Lung microvascular endothelial cell (primary cell): ENCODE data around the gene OGDH. TPM values are rescaled to one million over a fixed set of nuclear protein-coding genes. Genes with fewer than 3 reads are reported as not detected.
A peak's percentile ranks its signal among the peaks of the same experiment; 100 is the strongest.
"Not testable (repeated sequence)": the region's sequence is repeated elsewhere in the genome, so short reads cannot be mapped to it uniquely, and the experiment has no call there.

Experiments used
- DNase-seq, 2 donors: peaks; one replicate each; pipeline versions ENCODE4 v3.0.0 to v3.0.0-alpha.2; 2010; ENCODE audit warnings: low read depth in 2 of 2
- total RNA-seq: library from RNA; depleted of rRNA; stranded (reverse); fragments of >200 nt; gene quantifications from 2 replicates; pipeline ENCODE4 v1.2.1, GENCODE V29; 2014

The OGDH gene
- total RNA-seq, result 28.1 and 39.9 TPM in 2 replicates

DNA sequence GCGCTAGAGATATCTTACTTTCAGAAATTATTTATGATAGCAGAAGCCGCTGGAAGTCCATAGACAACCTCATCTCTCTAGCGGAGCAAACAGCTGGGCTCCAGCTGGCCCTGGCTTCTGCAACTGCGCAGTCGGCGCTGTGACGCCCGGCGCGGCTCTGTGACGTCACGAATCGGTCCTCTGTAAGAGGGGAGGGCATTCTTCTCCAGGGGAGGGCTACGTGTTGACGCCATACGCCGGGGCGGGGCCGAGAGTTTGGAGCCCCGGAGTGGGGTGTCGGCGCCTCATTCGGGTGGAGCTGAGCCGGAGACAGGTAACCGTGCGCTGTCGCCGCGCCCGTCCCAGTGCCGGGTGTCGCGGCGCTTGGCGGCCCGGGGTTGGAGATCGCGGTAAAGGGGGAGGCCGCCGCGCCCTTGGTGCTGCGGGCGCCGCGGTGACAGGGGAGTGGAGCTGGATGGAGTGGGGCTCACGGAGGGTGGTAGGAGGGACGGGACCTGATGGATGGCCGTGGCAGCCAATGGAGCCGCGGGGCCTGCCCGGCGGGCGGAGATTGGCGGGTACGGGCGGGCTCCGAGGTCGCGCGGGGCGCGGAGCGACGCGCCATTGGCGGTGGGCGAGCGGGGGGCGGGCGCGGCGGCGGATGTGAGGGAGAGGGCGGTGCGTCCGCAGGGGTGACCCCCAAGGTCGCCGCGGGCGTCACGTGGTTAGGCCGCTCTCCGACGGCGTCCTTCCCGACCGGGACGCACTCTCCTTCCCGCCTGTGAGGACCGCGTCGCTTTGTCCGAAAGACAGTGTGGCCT, at the start of gene OGDH:
Gene OGDH, plus strand, starts transcription at position 287 of the 800 bp plus-strand sequence. CDS start 17,717 bp downstream, outside the sequence.
- DNase-seq, result peak; percentile 99

- DNase-seq, result no peak
These were observed 48.9 kb upstream of the OGDH start for GRCh38 chr7:44557485-44557884.

GRCh38 chr7:44559485-44559884, 46.9 kb upstream of the OGDH start:
- no peak for DNase-seq

GRCh38 chr7:44561481-44561880, 44.9 kb upstream of the OGDH start:
- no peak for DNase-seq

DNA sequence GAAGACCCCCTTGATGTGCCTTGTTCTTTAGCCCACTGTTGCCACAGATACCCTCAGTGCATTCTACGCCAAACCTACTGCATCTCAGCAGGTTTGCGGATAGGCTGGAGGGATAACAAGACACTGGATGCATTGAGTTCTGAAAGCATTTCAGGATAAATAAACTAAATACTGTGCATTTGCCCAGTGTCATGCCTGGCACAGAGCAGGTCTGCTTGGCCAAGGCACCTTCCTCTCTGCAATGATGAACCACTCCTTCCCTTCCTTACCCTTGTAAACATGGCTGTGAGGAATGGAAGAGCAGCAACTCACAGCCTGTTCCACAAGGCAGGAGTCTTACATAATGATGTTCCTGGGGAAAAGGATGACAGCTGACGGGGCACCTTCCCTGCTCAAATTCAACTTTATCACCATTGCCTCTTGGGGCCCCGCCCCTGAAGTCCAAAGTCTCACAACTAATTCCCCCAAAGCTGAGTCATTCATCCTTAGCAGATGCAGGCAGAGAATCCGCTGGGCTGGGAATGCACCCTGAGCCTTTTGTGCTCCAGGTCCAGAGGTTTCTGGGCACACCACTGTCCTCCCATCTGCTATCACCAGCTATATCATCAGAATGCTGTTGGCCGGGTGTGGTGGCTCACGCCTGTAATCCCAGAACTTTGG, 44.3 kb upstream of the OGDH start:
- DNase-seq, result peak in 1 of 2 donors; percentile 47

- not testable (repeated sequence) for DNase-seq
These were observed 43.8 kb upstream of the OGDH start for GRCh38 chr7:44562622-44562962.

DNA sequence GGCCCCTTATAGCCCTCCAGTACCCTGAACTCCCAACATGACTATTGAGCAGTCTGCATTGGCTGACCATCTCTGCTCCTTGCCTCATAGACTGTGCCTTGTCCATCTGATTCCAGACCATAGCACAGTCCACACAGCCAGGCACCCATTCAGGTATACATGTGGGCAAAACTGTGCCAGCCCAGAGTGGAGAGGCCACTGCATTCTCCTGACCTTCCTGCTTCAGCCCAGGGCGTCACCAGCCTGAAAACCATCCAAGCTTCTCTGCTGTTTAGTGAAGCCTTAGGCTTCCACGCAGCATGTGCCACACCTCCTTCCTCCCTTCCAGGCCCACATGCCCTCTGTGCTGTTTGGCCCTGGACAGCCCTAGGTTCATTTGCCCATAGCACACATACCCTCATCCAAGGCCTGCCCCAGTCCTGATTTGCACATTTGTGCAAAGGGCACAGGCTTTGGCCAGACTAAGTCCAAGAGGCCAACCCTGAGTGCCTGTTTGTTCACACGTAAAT, 43.2 kb upstream of the OGDH start:
- DNase-seq, result no peak

DNA sequence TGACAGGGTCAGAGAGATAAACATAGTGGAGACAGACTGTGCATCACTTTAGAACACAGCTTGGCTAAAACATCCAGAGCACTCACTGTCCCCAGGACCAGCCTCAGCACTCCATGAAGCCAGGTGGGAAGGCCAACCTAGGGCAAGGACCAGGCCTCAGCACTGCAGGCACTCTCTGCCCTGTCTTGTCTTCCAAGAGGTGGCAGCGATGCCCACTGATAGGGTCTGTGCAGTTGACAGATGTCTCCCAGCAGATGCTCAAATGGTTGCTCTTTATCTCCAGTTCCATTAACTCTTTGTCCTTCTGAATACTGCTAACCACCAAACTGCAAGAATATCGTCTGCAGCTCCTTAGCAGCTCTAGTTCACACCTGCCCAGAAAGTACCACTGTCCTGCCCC, 41.8 kb upstream of the OGDH start:
- no peak for DNase-seq

DNA sequence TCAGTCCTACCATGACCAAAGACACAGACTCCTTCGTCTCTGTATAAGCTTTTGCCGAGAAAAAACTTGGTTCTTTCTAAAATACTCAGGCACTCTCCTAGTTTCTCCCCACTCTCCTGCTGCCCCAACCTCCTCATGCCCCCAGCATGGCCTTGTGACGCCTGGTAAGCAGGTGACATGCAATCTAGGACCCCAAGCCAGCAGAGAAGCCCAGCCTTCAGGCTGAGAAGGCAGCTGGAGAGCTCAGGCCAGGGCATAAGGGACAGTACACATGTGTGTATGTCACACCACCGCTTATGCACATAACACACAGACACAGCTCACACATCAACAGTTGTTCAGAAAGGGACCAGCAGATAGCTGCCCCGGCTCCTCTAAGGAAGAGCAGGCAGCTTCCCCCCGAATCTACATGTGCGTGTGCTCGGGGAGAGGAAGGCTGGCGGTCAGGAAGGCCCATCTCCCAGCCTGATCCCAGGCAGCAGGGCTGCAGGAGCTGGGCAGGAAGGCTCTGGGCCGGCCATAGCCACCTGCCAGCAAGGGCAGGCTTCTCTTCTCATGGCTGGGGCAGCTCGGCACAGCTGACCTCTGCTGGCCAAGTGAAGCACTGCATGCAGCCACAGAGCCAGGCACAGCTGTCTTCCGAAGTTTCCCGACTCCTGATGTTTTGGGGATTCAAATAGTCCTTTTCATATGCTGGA, 41.2 kb upstream of the OGDH start:
- peak; percentile 71 to 79 for DNase-seq

DNA sequence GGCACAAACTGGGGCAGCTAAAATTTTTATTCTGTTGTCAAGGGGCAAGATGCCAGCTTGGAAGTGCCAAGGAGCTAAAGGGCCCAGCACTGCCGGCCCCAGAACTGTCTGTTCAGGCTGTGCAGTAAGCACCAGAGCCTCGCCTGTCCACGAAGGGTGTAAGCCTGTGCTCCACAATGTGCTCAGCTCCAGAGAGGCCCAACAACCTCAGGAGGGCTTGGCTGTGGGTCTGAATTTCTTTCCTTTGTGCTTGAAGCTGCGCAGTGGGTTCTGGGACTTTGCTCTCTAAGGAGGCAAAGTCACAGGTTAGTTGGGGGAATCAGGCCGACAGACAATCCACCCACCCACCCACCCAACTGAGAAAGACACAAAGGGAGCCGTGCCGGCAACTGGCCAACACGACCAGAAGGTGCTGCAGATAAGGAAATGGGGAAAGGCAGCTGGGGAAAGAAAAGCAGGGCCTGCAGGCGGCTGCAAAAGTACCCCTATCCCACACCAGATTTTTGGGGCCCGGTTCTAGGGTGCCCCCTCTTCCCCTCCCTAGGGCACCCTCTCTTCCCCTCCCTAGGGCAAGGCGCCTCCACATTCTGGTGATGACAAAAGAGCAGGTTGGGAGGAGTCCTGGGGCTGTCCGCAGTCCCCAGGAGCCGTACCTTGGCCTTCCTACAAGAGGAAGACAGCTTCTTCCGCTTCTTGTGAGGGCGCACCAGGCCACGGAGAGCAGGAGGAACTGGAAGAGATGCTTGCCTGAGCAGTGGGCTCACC, 40.5 kb upstream of the OGDH start:
- DNase-seq, result no peak

- DNase-seq, result no peak
These were observed 39.7 kb upstream of the OGDH start for GRCh38 chr7:44566680-44567079.

DNA sequence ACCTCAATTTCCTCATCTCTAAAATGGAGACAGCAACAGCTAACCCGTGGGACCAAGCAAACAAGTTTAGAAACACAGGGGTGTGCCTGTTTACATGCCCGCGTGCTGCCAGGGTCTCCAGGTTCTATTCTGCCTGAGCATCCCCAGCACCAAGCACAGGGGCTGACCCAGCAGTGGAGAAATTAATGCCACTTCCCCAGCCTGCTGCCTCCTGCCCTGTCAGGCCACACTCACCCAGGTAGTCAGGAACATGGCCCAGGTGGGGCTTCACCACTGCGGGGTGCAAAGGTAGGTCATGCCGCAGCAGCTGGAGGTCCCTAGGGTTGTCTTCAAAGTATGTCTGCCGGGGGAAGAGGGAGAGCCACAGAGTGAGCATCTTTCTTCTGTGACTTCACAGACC, 38.5 kb upstream of the OGDH start:
- DNase-seq, result no peak

DNA sequence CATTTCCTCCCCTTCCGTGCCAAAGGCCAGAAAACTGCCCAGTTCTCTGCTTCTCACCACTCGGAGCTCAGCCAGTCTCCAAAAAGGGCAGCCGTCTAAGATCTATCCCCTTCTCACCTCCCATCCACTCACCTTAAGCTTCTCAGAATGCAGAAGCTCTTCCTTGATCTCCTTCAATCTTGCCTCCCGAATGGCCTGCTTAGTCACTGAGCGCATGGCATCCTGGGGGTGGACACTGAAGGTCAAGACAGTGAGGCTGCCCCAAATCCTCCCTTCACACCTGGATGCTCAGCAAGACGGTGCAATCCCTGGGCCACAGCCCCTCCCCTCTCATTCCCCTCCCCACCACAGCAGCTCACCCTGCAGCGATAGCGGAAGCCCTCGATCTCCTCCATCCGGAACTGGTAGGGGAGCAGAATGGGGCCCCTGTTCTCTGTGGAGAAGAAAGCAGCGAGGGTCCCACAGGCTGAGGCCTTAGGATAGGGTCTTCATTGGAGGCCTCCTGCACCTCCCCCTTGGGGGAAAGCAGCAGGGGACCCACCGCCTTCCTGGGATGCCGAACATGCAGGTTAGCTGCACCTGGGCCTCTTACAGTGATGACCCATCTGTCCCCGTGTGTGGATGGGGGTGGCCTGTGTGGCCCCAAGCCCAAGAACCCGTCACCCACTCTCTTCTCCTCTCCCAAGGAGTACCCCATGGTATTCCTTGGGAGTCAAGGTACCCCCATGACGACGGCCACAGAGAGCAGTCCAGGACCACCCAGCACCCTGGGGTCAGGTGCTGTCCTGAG, 37.5 kb upstream of the OGDH start:
- no peak for DNase-seq

- no peak for DNase-seq
These were observed 36.5 kb upstream of the OGDH start for GRCh38 chr7:44569959-44570358.

DNA sequence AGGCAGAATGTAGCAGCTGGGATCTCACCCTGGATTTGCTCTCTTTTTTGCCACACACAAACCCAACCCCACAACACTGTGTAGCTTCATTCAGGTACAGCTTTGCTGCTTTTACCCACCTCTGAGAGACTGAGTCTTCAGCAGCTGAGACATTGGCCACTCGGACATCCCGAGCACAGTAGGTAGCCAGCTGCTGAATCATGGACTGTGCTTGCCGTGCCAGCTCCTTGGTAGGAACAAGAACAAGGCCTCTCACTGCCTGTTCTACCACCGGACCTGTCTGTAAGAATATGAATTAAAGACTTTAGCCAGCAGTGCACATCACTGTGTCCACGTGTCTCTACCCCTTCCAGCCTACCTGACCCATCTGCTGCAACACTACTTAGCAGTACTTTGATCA, 33.7 kb upstream of the OGDH start:
- no peak for DNase-seq

GRCh38 chr7:44573464-44574286, 32.8 kb upstream of the OGDH start, which contains the start of gene DDX56:
DDX56 (minus strand) TSS chr7:44573908; CDS start chr7:44573895, 13 bp downstream.
- DNase-seq, result peak; percentile 96 to 97

DNA sequence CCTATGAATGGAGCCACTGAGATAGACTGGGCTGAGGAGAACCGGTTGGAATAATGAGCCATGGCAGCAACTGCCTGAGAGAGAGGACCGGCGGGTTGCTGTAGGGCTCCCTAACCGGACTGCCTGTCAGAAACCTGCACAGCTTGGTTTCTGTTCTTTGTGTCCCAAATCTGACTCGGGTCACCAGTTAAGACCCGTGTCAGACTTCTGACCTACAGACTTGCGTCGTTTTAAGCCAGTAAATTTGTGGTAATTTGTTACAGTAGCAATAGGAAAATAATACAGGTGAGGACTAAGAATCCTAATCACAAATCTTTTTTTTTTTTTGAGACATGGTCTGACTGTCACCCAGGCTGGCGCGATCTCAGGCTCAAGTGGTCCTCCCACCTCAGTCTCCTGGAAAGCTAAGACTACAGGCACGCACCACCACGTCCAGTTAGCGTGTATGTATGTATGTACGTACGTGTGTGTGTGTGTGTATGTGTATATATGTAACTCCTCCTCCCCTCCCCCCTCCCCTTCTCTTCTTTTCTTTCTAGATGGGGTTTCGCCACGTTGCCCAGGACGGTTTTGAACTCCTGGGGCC, 32.0 kb upstream of the OGDH start:
- no peak for DNase-seq

DNA sequence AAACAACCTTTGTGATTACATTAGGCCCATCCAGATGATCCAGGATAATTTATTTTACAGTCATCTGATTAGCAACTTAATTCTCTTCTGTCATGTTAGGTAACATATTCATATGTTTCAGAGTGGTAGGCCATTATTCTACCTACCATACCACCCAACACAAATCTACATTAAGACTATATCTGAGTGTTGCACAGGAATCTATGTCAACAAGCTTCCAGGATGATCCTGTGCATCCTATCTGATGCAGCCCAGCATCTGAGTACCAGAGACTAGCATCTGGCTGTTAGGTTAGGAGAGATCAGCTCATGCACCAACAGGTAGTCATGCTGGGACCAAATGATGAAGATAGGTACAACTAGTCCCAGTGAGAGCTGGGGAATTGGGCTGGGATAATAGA, 31.4 kb upstream of the OGDH start:
- DNase-seq, result no peak

- DNase-seq, result no peak
These were observed 30.2 kb upstream of the OGDH start for GRCh38 chr7:44576228-44576627.
